HT-29 (cell line): ENCODE measurements around the gene KLHL29. TPM values are rescaled to one million over a fixed set of nuclear protein-coding genes. Genes with fewer than 3 reads are reported as not detected.

Experiments used
- DNase-seq: peaks from one replicate; pipeline ENCODE4 v3.0.0-alpha.2; 2015; ENCODE audit warnings: low spot score
- total RNA-seq: library from RNA; depleted of rRNA; stranded (reverse); fragments of >200 nt; shearing (Covaris generic); gene quantifications from 2 replicates; pipeline ENCODE4 v1.2.3, GENCODE V29; 2014

Gene KLHL29
- total RNA-seq, 1 experiment from 2014 or later: 0.18 TPM

- DNase-seq: no peak
Observed at GRCh38 chr2:23448906-23449305, 63.9 kb downstream of the KLHL29 start.

- DNase-seq: no peak
Observed at GRCh38 chr2:23449413-23449812, 64.4 kb downstream of the KLHL29 start.

GRCh38 chr2:23449831-23450331 is 64.9 kb downstream of the KLHL29 start:
- DNase-seq: no peak

GRCh38 chr2:23452372-23452771 is 67.4 kb downstream of the KLHL29 start:
- no peak for DNase-seq

- DNase-seq: no peak
Observed at GRCh38 chr2:23452853-23453420, 68.0 kb downstream of the KLHL29 start.

GRCh38 chr2:23453432-23453831 is 68.5 kb downstream of the KLHL29 start:
- no peak for DNase-seq

GRCh38 chr2:23453836-23454460 is 69.0 kb downstream of the KLHL29 start:
- DNase-seq: no peak

GRCh38 chr2:23454501-23455120 is 69.6 kb downstream of the KLHL29 start:
- DNase-seq: no peak

- no peak for DNase-seq
Observed at GRCh38 chr2:23456396-23456795, 71.4 kb downstream of the KLHL29 start.

GRCh38 chr2:23456881-23457760 is 72.1 kb downstream of the KLHL29 start:
- DNase-seq: no peak

GRCh38 chr2:23457990-23458682 is 73.2 kb downstream of the KLHL29 start:
- no peak for DNase-seq

- no peak for DNase-seq
Observed at GRCh38 chr2:23459032-23459431, 74.1 kb downstream of the KLHL29 start.

GRCh38 chr2:23460228-23460627 is 75.2 kb downstream of the KLHL29 start:
- DNase-seq: peak; percentile 31

GRCh38 chr2:23460993-23461392 is 76.0 kb downstream of the KLHL29 start:
- no peak for DNase-seq

- no peak for DNase-seq
Observed at GRCh38 chr2:23464156-23464555, 79.2 kb downstream of the KLHL29 start.

- no peak for DNase-seq
Observed at GRCh38 chr2:23464905-23465537, 80.0 kb downstream of the KLHL29 start.

- DNase-seq: no peak
Observed at GRCh38 chr2:23465936-23466335, 81.0 kb downstream of the KLHL29 start.

GRCh38 chr2:23467618-23468017 is 82.6 kb downstream of the KLHL29 start:
- no peak for DNase-seq

GRCh38 chr2:23468474-23469141 is 83.6 kb downstream of the KLHL29 start:
- DNase-seq: no peak

- no peak for DNase-seq
Observed at GRCh38 chr2:23469142-23469540, 84.2 kb downstream of the KLHL29 start.
